DMS114 treated with DMSO at 0.1 percent for 48 hours (cell line): Measurements from ENCODE around the gene MICALL2.
"Not testable (repeated sequence)": the region's sequence is repeated elsewhere in the genome, so short reads cannot be mapped to it uniquely, and the experiment has no call there.

Source experiments
- DNase-seq: peaks from one replicate; lab custom pipeline; 2025; ENCODE audit not compliant: unreplicated experiment; lab: John Stamatoyannopoulos, UW

The MICALL2 gene

DNA sequence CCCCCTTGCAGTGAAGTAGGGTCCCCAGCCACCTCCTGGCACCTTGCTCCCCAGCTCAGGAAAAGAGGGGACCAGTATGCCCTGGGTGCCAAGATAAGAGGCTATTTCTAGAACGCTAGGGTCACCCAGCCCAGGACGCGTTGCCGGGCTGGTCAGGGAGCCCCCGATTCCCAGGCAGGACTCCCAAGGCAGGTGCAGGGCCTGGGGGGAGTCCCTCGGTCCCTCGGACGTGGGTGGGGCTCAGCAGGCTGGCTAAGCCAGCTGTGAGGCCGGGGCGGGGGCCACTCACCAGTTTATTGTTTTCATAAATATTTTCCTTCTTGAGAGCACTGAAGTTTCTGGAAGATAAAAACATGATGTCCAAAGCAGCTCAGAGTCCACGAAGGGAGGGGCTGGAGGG, 9.3 kb downstream of the MICALL2 start:
- DNase-seq = no peak

DNA sequence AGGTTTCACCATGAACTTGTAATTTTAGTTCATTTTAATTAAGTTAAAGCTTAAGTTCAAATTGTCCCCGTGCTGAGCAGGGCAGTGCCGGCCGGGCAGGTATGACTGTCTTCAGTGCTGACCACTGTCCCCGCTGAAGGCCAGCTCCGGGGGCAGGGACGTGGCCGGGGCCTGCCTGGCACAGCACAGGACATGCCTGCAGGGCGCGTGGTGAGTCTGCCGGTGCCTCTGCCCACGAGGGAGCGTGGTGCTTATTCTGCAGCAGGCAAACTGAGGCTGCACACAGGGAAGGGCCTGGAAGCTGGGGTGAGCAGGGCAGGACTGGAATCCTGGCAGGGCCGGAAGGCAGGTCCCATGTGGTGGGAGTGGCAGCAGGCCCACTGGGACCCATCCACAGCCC, 9.8 kb downstream of the MICALL2 start:
- no peak for DNase-seq

DNA sequence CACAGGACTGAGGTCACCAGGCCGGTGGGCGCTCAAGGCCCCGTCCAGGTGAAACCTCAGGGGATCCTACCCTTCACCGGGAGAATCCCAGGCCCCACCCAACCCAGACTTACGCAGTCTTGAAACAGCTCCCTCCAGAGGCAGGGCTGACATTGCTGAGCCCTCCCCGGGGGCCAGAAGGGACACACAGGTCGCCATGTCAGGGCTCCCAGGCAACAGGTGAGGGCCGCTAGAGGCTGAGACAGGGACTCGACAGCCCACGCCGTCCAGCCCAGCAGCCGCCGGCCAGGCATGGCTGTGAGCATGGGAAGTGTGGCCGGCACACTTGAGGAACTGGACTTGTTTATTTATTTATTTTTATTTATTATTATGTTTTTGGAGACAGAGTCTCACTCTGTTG, 10.3 kb downstream of the MICALL2 start:
- no peak for DNase-seq

- DNase-seq = no peak
Measured at GRCh38 chr7:1447551-1448244, 11.6 kb downstream of the MICALL2 start.

DNA sequence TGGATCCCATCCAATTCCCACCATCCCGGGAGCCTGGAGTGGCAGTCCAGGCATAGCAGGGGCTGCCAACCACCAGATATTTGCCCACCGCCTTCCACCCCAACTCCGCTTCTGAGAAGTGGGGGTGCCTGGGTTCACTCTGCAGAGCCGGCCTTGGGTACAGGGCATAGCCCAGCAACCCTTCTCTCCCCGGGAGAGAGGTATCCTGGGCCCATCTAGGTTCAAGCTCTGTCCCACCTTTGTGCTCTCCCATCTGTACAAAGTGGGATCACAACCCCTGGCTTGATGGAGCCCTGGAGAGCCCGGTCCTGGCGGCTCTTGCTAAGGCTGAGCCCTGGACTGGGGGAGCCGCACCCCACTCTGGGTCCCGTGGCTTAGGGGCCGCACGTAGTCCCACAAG, 12.2 kb downstream of the MICALL2 start:
- no peak for DNase-seq

- DNase-seq = no peak
Measured at GRCh38 chr7:1446620-1447032, 12.6 kb downstream of the MICALL2 start.

- not testable (repeated sequence) for DNase-seq
Measured at GRCh38 chr7:1446026-1446425, 13.2 kb downstream of the MICALL2 start.

GRCh38 chr7:1445341-1445740, 13.9 kb downstream of the MICALL2 start:
- DNase-seq = no peak

GRCh38 chr7:1444925-1445322, 14.3 kb downstream of the MICALL2 start:
- DNase-seq = no peak

DNA sequence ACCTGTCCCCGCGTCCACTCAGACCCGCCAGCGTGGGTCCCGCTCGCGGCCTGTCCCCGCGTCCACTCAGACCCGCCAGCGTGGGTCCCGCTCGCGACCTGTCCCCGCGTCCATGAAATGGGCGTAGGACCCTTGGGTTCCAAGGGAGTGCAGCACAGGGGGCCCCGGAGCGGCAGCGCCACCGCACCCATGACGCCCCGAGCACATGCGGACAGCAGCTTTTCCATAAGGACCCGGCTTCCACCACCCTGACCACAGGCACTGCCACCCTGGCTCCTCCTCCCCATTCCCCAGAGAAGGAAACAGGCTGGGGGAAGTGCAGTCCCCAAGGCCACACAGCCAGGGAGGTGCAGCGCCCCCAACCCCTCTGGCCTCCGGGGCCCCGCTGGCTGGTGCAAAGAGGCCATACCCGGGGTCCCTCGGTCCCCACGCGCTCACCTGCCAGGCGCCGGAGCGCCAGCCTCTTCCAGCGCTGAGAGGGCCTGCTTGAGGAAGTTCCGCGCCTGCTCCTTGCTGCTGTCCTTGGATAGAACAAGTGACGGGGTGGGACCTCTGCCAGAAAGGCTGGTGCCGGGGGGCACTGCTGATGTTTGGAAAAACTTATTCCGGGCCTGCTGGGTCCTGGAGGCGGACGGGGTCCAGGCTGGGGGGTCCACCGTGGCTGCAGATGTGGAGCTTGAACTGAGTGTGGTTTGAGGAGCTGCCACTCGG, 14.9 kb downstream of the MICALL2 start:
- no peak for DNase-seq

DNA sequence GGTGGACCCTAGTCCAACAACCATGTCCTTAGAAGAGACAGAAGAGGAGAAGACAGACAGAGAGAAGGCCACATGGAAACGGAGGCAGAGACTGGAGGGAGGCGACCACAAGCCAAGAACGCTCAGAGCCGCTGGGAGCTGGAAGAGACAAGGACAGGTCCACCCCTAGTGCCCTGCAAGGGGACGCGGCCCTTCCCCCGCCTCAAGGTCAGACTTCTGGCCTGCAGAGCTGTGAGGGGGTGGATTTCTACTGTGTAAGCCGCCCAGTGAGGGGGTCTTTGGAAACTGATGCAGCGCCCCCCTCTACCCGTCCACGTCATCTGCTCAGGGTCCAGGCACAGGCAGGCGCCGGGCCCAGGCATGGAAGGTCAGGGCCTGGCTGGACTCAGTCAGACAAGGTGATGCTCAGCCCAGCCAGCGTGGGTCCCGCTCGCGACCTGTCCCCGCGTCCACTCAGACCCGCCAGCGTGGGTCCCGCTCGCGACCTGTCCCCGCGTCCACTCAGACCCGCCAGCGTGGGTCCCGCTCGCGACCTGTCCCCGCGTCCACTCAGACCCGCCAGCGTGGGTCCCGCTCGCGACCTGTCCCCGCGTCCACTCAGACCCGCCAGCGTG, 15.6 kb downstream of the MICALL2 start:
- DNase-seq = not testable (repeated sequence)

GRCh38 chr7:1442355-1443124, 16.7 kb downstream of the MICALL2 start:
- DNase-seq = no peak

- no peak for DNase-seq
Measured at GRCh38 chr7:1441615-1442354, 17.5 kb downstream of the MICALL2 start.

GRCh38 chr7:1440620-1441019, 18.6 kb downstream of the MICALL2 start:
- no peak for DNase-seq

GRCh38 chr7:1439373-1440363, 19.6 kb downstream of the MICALL2 start:
- no peak for DNase-seq

- no peak for DNase-seq
Measured at GRCh38 chr7:1438821-1439220, 20.4 kb downstream of the MICALL2 start.

DNA sequence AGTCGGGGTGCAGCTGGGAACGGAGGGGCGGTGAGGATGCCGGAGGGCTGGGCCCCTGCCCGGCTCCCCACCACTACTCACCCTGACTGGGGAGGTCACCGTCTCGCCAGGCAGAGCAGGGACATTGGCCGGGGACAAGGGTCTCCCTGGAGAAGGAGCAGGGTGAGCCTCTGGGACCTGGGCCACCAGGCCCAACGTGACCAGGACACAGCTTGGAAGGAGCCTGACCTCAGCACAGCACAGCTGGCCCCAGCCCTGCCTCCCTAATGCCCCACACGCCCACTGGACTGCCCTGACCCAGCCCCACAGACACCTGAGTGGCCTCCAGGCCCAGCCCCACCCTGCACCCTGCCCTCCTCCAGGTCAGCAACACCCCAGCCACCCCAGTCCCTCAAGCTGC, 21.1 kb downstream of the MICALL2 start:
- no peak for DNase-seq

DNA sequence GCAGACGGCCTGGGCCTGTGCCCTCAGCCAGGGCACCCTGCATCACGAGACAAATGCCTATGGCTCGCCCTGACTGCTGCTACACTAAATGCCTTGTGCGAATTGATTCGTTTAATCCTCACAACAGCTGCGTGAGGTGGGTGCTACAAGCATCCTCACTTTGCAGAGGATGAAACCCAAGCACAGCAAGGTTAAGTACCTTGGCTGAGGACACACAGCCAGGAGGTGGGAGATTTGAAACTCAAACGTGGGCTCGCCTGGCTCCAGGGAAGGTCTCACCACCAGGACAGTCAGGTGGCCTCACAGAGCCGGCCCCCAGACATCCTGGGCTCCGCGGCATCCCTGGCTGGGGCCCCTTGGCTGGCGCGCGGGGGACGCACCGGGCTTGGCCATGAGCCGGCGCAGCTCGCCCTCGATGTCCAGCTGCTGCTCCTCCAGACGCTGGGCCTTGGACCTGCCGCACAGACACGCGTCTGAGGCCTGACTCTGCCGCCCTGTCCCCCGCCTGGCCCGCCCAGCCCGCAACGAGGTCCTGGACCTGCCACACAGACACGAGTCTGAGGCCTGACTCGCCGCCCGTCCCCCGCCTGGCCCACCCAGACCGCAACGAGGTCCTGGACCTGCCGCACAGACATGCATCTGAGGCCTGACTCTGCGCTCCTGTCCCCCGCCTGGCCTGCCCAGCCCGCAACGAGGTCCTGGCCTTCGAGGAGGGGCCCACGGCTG, 22.0 kb downstream of the MICALL2 start:
- DNase-seq = no peak

- DNase-seq = no peak
Measured at GRCh38 chr7:1436608-1437007, 22.7 kb downstream of the MICALL2 start.
